Neural progenitor cell (in vitro differentiated cells): ENCODE results near the gene PDCD2L. TPM values are rescaled to one million over a fixed set of nuclear protein-coding genes. Genes with fewer than 3 reads are reported as not detected.
"Not testable (repeated sequence)": the region's sequence is repeated elsewhere in the genome, so short reads cannot be mapped to it uniquely, and the experiment has no call there.

Source experiments
- DNase-seq: peaks from one replicate; pipeline ENCODE4 v3.0.0-alpha.2; 2016; ENCODE audit warnings: low spot score
- H2AFZ ChIP-seq: fragments of 200-600 bp; sonication (generic); replicated peaks from 2 replicates; pipeline ENCODE4 v1.6.1; 2016; ENCODE audit warnings: antibody characterized with exemption
- H3F3A ChIP-seq: fragments of 200-600 bp; sonication (generic); 2 replicates; pipeline ENCODE4 v1.6.1; 2016; ENCODE audit warnings: antibody characterized with exemption, low read depth
- H3K27ac ChIP-seq: fragments of 200-600 bp; sonication (generic); 2 replicates; pipeline ENCODE4 v1.5.1; 2016; ENCODE audit warnings: mild to moderate bottlenecking
- H3K27me3 ChIP-seq: fragments of 200-600 bp; sonication (generic); 2 replicates; pipeline ENCODE4 v1.6.1; 2016; ENCODE audit warnings: mild to moderate bottlenecking, moderate library complexity
- H3K36me3 ChIP-seq: fragments of 200-600 bp; sonication (generic); 2 replicates; pipeline ENCODE4 v1.5.1; 2016
- H3K4me1 ChIP-seq: fragments of 200-600 bp; sonication (generic); 2 replicates; pipeline ENCODE4 v1.6.1; 2016; ENCODE audit warnings: mixed run types
- H3K4me2 ChIP-seq: fragments of 200-600 bp; sonication (generic); 2 replicates; pipeline ENCODE4 v1.6.1; 2016
- H3K4me3 ChIP-seq: fragments of 200-600 bp; sonication (generic); 2 replicates; pipeline ENCODE4 v1.5.1; 2016
- H3K79me2 ChIP-seq: fragments of 200-600 bp; sonication (generic); 2 replicates; pipeline ENCODE4 v1.6.1; 2016; ENCODE audit warnings: low read depth
- H3K9ac ChIP-seq: fragments of 200-600 bp; sonication (generic); 2 replicates; pipeline ENCODE4 v1.6.1; 2016
- H3K9me3 ChIP-seq: fragments of 200-600 bp; sonication (generic); 2 replicates; pipeline ENCODE4 v1.5.1; 2016; ENCODE audit warnings: low read depth
- H4K20me1 ChIP-seq: fragments of 200-600 bp; sonication (generic); 2 replicates; pipeline ENCODE4 v1.6.1; 2016; ENCODE audit warnings: low read depth
- H3K27ac Mint-ChIP-seq: 3 replicates; pipeline ENCODE4 v1.8.0; 2021; ENCODE audit warnings: mixed read lengths
- H3K27me3 Mint-ChIP-seq: 2 replicates; pipeline ENCODE4 v1.8.0; 2022; ENCODE audit warnings: low read depth, mild to moderate bottlenecking, inconsistent platforms, moderate library complexity, mixed read lengths; ENCODE audit not compliant: insufficient read depth
- H3K36me3 Mint-ChIP-seq: 3 replicates; pipeline ENCODE4 v1.8.0; 2021; ENCODE audit warnings: mixed read lengths
- H3K4me1 Mint-ChIP-seq: 3 replicates; pipeline ENCODE4 v1.8.0; 2021; ENCODE audit warnings: mixed read lengths
- H3K4me3 Mint-ChIP-seq: 3 replicates; pipeline ENCODE4 v1.8.0; 2021; ENCODE audit warnings: mild to moderate bottlenecking, moderate library complexity, mixed read lengths
- H3K9me3 Mint-ChIP-seq: 3 replicates; pipeline ENCODE4 v1.8.0; 2020; ENCODE audit warnings: mixed read lengths
- CTCF ChIP-seq: fragments of 200-600 bp; sonication (generic); IDR thresholded peaks from 2 replicates; pipeline ENCODE4 v1.5.1; 2017; ENCODE audit warnings: antibody characterized with exemption, mild to moderate bottlenecking
- EZH2 ChIP-seq: fragments of 200-600 bp; sonication (generic); IDR thresholded peaks from 2 replicates; pipeline ENCODE4 v1.6.1; 2017; ENCODE audit warnings: antibody characterized with exemption, mild to moderate bottlenecking, moderate library complexity
- EZH2phosphoT487 ChIP-seq: fragments of 200-600 bp; sonication (generic); IDR thresholded peaks from 2 replicates; pipeline ENCODE4 v1.6.1; 2017; ENCODE audit warnings: antibody characterized with exemption
- total RNA-seq: library from RNA; depleted of rRNA; stranded (reverse); fragments of >200 nt; gene quantifications from 2 replicates; pipeline ENCODE4 v1.2.3, GENCODE V29; 2015; ENCODE audit warnings: low replicate concordance

Gene PDCD2L
- total RNA-seq, 1 donor from 2014 or later = 15.2 TPM

DNA sequence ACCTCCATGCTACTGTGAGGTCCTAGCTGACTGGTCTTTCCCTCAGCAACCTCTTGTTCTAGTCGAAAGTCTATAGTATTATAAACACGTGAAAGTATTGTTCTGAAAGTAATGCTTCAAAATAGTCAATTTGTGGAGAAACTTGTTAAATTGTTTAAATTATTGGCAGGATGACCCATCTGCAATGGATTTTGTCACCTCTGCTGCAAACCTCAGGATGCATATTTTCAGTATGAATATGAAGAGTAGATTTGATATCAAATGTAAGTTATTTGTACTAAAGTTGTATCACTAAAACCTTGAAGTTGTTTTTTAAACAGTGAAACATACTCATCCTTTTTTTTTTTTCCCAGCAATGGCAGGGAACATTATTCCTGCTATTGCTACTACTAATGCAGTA is 49.9 kb downstream of the PDCD2L start:
- Histone ChIP-seq H3K4me1 (no peaks in the 10 kb centered on the region), H3K9me3 (no peaks in the 10 kb centered on the region), H3K4me2 (no peak overlapping the region), H4K20me1 (peaks cover 53% of the 10 kb centered on the region), H3K9ac (no peak overlapping the region), H3K27me3 (no peaks in the 10 kb centered on the region), H3K4me3 (no peak overlapping the region), H3K79me2 (peaks cover 80% of the 10 kb centered on the region), H3F3A (peaks cover 15% of the 10 kb centered on the region), H3K36me3 (peaks cover 60% of the 10 kb centered on the region), H2AFZ (no peak overlapping the region), H3K27ac (no peak overlapping the region)
- DNase-seq = no peak
- no peaks in the 10 kb centered on the region for H3K4me1 Mint-ChIP-seq
- TF ChIP-seq CTCF (no peak), EZH2 (no peak), EZH2phosphoT487 (no peak)
- H3K4me3 Mint-ChIP-seq = no peak overlapping the region
- H3K36me3 Mint-ChIP-seq = peaks cover 41% of the 10 kb centered on the region
- H3K27ac Mint-ChIP-seq = no peak overlapping the region
- no peaks in the 10 kb centered on the region for H3K27me3 Mint-ChIP-seq
- no peaks in the 10 kb centered on the region for H3K9me3 Mint-ChIP-seq

GRCh38 chr19:34454685-34455084 is 50.5 kb downstream of the PDCD2L start:
- H3K4me3 ChIP-seq = no peak overlapping the region
- H3K27me3 ChIP-seq = no peaks in the 10 kb centered on the region
- H3K36me3 ChIP-seq = peaks cover 54% of the 10 kb centered on the region
- no peak overlapping the region for H3K4me2 ChIP-seq
- no peaks in the 10 kb centered on the region for H3K9me3 ChIP-seq
- Mint-ChIP-seq H3K27ac (no peak overlapping the region), H3K4me1 (no peaks in the 10 kb centered on the region), H3K27me3 (no peaks in the 10 kb centered on the region), H3K9me3 (no peaks in the 10 kb centered on the region), H3K4me3 (no peak overlapping the region), H3K36me3 (peaks cover 38% of the 10 kb centered on the region)
- no peaks in the 10 kb centered on the region for H3K4me1 ChIP-seq
- no peak for DNase-seq
- H4K20me1 ChIP-seq = peaks cover 53% of the 10 kb centered on the region
- TF ChIP-seq EZH2 (no peak), EZH2phosphoT487 (no peak), CTCF (no peak)
- no peak overlapping the region for H2AFZ ChIP-seq
- H3F3A ChIP-seq = peaks cover 13% of the 10 kb centered on the region
- H3K79me2 ChIP-seq = peaks cover 81% of the 10 kb centered on the region
- H3K27ac ChIP-seq = no peak overlapping the region
- no peak overlapping the region for H3K9ac ChIP-seq

DNA sequence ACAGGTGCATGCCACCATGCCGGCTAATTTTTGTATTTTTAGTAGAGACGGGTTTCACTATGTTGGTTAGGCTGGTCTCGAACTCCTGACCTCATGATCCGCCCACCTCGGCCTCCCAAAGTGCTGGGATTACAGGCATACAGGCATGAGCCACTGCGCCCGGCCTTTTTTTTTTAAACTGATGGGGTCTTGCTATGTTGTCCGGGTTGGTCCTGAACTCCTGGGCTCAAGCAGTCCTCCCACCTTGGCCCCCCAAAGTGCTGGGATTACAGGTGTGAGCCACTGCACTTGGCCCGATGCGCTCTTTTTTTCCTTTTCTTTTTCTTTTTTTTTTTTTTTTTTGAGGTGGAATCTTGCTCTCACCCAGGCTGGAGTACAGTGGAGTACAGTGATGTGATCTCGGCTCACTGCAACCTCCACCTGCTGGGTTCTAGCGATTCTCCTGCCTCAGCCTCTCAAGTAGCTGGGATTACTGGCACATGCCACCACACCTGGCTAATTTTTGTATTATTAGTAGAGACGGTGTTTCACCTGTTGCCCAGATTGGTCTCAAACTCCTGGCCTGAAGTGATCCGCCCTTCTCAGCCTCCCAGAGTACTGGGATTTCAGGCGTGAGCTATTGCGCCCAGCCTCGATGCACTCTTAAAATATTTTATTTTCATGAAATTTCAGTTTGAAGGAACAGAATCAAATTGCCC is 51.7 kb downstream of the PDCD2L start:
- H3K27ac Mint-ChIP-seq, H3K4me3 Mint-ChIP-seq, H3K4me1 Mint-ChIP-seq, H3K9ac ChIP-seq, H3K4me1 ChIP-seq, H3K27me3 Mint-ChIP-seq, H3K9me3 ChIP-seq, H3K4me2 ChIP-seq, H3K27me3 ChIP-seq, H3K27ac ChIP-seq, H2AFZ ChIP-seq, DNase-seq, H3K4me3 ChIP-seq, H3K9me3 Mint-ChIP-seq: not testable (repeated sequence)
- peaks cover 43% of the 10 kb centered on the region for H3K36me3 Mint-ChIP-seq
- Histone ChIP-seq H3K79me2 (peaks cover 86% of the 10 kb centered on the region), H3F3A (peaks cover 11% of the 10 kb centered on the region), H3K36me3 (peaks cover 54% of the 10 kb centered on the region), H4K20me1 (peaks cover 55% of the 10 kb centered on the region)

GRCh38 chr19:34457446-34457845 is 53.2 kb downstream of the PDCD2L start:
- no peak for TF ChIP-seq CTCF
- TF ChIP-seq EZH2 = no peak
- TF ChIP-seq EZH2phosphoT487 = no peak
- H4K20me1 ChIP-seq = peaks cover 64% of the 10 kb centered on the region
- peaks cover 95% of the 10 kb centered on the region for H3K79me2 ChIP-seq
- peaks cover 49% of the 10 kb centered on the region for H3K36me3 ChIP-seq
- no peak overlapping the region for H3K27ac ChIP-seq
- no peak overlapping the region for H3K9ac ChIP-seq
- H3F3A ChIP-seq = peaks cover 5% of the 10 kb centered on the region
- Mint-ChIP-seq H3K36me3 (peaks cover 54% of the 10 kb centered on the region), H3K9me3 (no peaks in the 10 kb centered on the region), H3K27me3 (no peaks in the 10 kb centered on the region), H3K4me1 (no peaks in the 10 kb centered on the region), H3K27ac (no peak overlapping the region), H3K4me3 (no peak overlapping the region)
- no peak overlapping the region for H2AFZ ChIP-seq
- no peaks in the 10 kb centered on the region for H3K27me3 ChIP-seq
- H3K4me1 ChIP-seq = no peaks in the 10 kb centered on the region
- H3K9me3 ChIP-seq = no peaks in the 10 kb centered on the region
- H3K4me2 ChIP-seq = no peak overlapping the region
- no peak for DNase-seq
- H3K4me3 ChIP-seq = no peak overlapping the region
